ENCODE results near the gene SMPD3. TPM values are rescaled to one million over a fixed set of nuclear protein-coding genes. Genes with fewer than 3 reads are reported as not detected.

The SMPD3 gene
- total and polyA plus RNA-seq, 2 of the 8 experiments (the other 6 are each of a cell fraction or from before 2014, with no cell fraction given): 0.39 to 1.3 TPM

- no peak for TF ChIP-seq TEAD4 (IDR thresholded peaks at IDR 0.05; ENCODE audit: low read depth, low read length)
Measured at GRCh38 chr16:68473358-68474070, 25.2 kb upstream of the SMPD3 start (continued).
